Nephron progenitor cell (in vitro differentiated cells): ENCODE data around the gene CYP1B1.
A peak's percentile ranks its signal among the peaks of the same experiment; 100 is the strongest.

Experiments used
- DNase-seq: peaks from one replicate; pipeline ENCODE4 v3.0.0; 2021
- H3K27ac Mint-ChIP-seq: 2 replicates; pipeline ENCODE4 v1.8.0; 2021; ENCODE audit warnings: mild to moderate bottlenecking, moderate library complexity, mixed read lengths
- H3K27me3 Mint-ChIP-seq: 2 replicates; pipeline ENCODE4 v1.8.0; 2021; ENCODE audit warnings: mild to moderate bottlenecking, low read depth, mixed read lengths; ENCODE audit not compliant: poor library complexity
- H3K36me3 Mint-ChIP-seq: 2 replicates; pipeline ENCODE4 v1.8.0; 2021; ENCODE audit warnings: low read depth, mixed read lengths
- H3K4me1 Mint-ChIP-seq: 2 replicates; pipeline ENCODE4 v1.8.0; 2021; ENCODE audit warnings: mixed read lengths
- H3K4me3 Mint-ChIP-seq: 2 replicates; pipeline ENCODE4 v1.8.0; 2021; ENCODE audit warnings: mild to moderate bottlenecking, moderate library complexity, mixed read lengths
- H3K9me3 Mint-ChIP-seq: 2 replicates; pipeline ENCODE4 v1.8.0; 2021; ENCODE audit warnings: mild to moderate bottlenecking, moderate library complexity, mixed read lengths
- TF ChIP-seq, protein P1 (sequence below): fragments of 200-600 bp; sonication (generic); IDR thresholded peaks from 2 replicates; pipeline ENCODE4 v1.5.0; 2021; ENCODE audit warnings: antibody characterized with exemption

CYP1B1 gene

DNA sequence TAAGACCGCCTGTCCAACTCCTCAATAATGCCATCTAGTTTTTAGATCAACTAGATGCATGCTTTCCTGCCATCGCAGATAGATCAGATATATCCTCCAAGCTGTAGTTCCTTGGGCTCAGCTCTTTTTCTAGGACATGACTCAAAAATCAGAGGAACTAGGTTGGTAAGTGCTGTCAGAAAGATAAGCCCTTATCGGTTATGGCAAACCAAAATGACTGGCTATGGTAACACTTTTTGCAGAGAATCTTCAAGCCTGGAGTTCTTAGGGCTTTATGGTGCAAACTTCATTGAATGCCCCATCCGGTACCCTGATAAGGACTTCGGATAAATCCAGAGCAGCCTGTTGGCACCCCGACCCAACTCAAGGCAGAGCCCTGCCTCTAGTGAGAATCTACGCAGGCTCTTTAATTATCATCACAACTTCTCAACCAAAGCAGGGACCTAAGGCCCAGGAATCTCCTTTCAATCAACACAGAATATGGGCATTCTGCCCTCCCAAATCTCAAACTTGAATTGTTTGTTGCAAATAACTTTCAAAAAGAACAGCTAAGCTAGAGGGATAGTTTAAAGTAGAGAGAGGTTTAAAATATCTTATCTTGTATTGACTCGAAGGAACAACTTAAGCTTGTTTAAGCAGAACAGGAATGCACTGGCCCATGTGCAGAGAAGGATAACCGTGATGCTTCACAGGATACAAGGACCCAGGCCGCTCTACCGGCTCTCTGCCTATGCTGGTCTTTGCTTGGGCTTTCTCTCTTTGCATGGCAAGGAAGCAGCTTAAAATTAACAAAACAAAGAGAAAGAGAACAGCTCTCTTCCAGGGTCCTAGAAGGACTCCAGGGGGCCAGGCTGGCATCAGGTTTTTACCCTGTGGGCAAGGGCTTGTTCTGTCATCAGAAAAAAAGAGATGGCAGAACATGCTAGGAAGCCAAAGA lies 3.4 kb upstream of the CYP1B1 start:
- H3K27me3 Mint-ChIP-seq, result peaks cover 64% of the 10 kb centered on the region
- H3K4me3 Mint-ChIP-seq, result no peak overlapping the region
- peaks cover 30% of the 10 kb centered on the region for H3K4me1 Mint-ChIP-seq
- H3K27ac Mint-ChIP-seq, result no peak overlapping the region
- no peaks in the 10 kb centered on the region for H3K36me3 Mint-ChIP-seq
- H3K9me3 Mint-ChIP-seq, result no peaks in the 10 kb centered on the region
- DNase-seq, result no peak
- TF ChIP-seq, protein P1, sequence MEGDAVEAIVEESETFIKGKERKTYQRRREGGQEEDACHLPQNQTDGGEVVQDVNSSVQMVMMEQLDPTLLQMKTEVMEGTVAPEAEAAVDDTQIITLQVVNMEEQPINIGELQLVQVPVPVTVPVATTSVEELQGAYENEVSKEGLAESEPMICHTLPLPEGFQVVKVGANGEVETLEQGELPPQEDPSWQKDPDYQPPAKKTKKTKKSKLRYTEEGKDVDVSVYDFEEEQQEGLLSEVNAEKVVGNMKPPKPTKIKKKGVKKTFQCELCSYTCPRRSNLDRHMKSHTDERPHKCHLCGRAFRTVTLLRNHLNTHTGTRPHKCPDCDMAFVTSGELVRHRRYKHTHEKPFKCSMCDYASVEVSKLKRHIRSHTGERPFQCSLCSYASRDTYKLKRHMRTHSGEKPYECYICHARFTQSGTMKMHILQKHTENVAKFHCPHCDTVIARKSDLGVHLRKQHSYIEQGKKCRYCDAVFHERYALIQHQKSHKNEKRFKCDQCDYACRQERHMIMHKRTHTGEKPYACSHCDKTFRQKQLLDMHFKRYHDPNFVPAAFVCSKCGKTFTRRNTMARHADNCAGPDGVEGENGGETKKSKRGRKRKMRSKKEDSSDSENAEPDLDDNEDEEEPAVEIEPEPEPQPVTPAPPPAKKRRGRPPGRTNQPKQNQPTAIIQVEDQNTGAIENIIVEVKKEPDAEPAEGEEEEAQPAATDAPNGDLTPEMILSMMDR, result no peak

DNA sequence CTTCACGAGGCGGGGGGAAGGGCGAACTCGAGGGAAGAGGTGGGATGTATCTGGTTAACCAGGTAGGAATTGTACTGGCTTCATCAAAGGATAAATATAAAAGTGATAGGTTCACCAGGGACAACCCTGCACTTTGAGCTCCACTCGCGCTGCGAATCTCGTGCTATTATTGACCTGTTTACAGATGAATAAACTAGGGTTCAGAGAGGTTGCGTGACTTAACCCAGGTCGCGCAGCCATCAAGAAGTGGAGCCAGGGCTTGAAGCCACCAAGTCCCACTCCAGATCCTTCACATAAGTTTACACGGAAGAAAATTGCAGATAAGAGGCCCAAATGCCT lies 1.4 kb upstream of the CYP1B1 start:
- no peak for DNase-seq
- peak overlapping the region; percentile 79 for H3K4me3 Mint-ChIP-seq
- H3K36me3 Mint-ChIP-seq, result no peaks in the 10 kb centered on the region
- TF ChIP-seq, protein P1, result no peak
- peaks cover 84% of the 10 kb centered on the region for H3K27me3 Mint-ChIP-seq
- no peaks in the 10 kb centered on the region for H3K9me3 Mint-ChIP-seq
- no peak overlapping the region for H3K27ac Mint-ChIP-seq
- peaks cover 30% of the 10 kb centered on the region for H3K4me1 Mint-ChIP-seq

DNA sequence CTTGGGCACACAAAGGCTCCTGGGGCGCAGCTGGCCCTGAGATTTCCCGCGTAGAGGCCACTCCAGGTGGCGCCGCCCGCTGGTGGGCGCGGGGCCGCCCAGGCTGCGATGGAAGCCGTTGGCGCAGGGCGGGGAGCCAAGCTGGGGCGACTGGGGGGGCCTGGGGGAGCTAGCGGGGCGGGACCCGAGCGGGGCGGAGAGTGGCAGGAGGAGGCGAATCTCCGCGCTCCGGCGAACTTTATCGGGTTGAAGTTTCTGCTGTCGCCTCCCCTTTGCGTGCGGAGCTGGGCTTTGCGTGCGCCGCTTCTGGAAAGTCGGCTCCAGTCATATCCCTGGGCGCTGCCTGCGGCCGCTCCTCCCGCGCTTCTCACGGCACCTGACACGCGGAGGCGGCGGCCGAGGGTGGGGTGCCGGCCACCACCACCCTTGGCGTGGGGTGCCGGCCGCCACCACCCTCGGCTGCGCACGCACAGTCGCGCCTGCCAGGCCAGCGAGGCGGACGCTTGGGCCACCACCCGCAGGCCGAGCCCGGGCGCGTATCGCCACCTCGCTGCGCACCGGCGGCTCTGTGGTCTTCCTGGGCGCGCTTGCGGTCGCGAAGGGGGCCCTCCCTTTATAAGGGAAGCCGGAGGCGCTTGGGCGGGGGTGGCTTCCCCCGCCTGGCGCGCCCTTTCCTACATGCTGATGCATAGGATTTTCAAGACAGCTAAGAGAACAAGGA lies 919 bp upstream of the CYP1B1 start:
- Mint-ChIP-seq H3K4me1 (peaks cover 25% of the 10 kb centered on the region), H3K36me3 (no peaks in the 10 kb centered on the region), H3K9me3 (no peaks in the 10 kb centered on the region), H3K27ac (no peak overlapping the region), H3K4me3 (peak overlapping the region; percentile 85), H3K27me3 (peaks cover 89% of the 10 kb centered on the region)
- TF ChIP-seq, protein P1, result no peak
- DNase-seq, result peak; percentile 68

DNA sequence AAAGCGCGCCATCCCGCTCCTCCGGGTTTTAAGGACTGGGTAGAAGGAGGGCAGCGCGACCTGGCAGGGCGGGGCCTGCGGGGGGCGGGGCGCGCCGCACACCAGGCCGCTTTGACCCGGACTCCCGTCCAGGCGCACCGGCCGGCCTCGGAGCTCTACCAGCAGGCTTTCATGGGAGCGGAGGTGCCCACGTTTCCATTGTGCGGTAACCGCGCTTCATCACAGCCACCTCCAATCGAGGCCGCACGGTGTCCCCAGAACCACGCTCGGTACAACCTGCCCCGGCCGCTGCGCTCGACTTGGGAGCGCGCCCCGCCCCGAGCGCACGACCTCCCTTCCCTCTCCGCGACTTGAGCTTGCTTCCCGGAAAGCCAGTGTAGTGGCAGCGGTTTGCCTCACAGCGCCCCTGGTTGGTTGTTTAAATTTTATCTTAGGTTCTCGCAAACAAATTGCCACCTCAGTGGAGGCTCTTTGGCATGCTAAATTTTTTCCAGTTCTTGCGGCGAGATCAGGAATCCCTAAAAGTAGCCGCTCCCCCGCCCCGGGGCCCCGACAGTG lies 280 bp upstream of the CYP1B1 start:
- Mint-ChIP-seq H3K4me1 (peaks cover 20% of the 10 kb centered on the region), H3K36me3 (no peaks in the 10 kb centered on the region)

DNA sequence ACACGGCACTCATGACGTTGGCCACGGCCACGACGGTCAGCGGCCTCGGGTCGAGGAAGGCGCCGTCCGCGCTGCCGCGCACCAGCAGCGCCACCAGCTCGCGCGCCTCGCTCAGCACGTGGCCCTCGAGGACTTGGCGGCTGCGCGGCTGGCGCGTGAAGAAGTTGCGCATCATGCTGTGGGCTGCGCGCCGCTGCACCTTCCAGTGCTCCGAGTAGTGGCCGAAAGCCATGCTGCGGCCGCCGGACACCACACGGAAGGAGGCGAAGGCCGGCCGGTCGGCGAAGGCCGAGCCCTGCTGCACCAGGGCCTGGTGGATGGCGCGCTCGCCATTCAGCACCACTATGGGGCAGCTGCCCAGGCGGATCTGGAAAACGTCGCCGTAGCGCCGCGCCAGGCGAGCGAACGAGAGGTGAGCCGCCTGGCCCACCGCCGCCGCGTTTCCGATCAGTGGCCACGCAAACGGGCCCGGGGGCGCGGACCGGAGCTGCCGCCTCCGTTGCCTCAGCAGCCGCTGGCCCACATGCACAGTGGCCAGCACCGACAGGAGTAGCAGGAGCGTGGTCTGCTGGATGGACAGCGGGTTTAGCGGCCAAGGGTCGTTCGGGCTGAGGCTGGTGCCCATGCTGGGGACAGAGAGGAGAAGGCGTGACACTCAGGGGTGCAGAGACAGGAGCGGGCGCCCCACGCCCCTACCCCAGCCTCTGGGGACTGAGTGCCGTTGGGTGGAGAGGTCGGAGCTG lies 1.0 kb downstream of the CYP1B1 start:
- peak; percentile 63 for DNase-seq
- H3K4me1 Mint-ChIP-seq, result peaks cover 15% of the 10 kb centered on the region
- TF ChIP-seq, protein P1, result no peak
- H3K27me3 Mint-ChIP-seq, result peaks cover 83% of the 10 kb centered on the region
- no peak overlapping the region for H3K27ac Mint-ChIP-seq
- H3K9me3 Mint-ChIP-seq, result no peaks in the 10 kb centered on the region
- no peaks in the 10 kb centered on the region for H3K36me3 Mint-ChIP-seq
- H3K4me3 Mint-ChIP-seq, result peak overlapping the region; percentile 79

More for the DNA sequence above, 280 bp upstream of the CYP1B1 start:
- no peak overlapping the region for H3K27ac Mint-ChIP-seq
- peaks cover 89% of the 10 kb centered on the region for H3K27me3 Mint-ChIP-seq
- H3K9me3 Mint-ChIP-seq, result no peaks in the 10 kb centered on the region
- peak; percentile 75 for DNase-seq
- TF ChIP-seq, protein P1, result peak; percentile 51
- H3K4me3 Mint-ChIP-seq, result peak overlapping the region; percentile 85
